CD4-positive, alpha-beta T cell (primary cell): ENCODE measurements around the gene PCDHGC4. TPM values are rescaled to one million over a fixed set of nuclear protein-coding genes. Genes with fewer than 3 reads are reported as not detected.
A peak's percentile ranks its signal among the peaks of the same experiment; 100 is the strongest.

ENCODE experiments used
- ATAC-seq: fragments of 200-7000 bp; cut with Tn5 transposase; one replicate; pipeline ENCODE4 v1.10.0; 2022; ENCODE audit warnings: mild to moderate bottlenecking; ENCODE audit not compliant: poor library complexity
- CTCF ChIA-PET: fragments of 350-600 bp; sonication (Branson Sonifier 250); formaldehyde crosslinking; loops from one replicate; lab custom pipeline; 2021; ENCODE audit warnings: antibody characterized with exemption, inconsistent platforms; lab: Charles Lee
- POLR2A ChIA-PET: fragments of 350-600 bp; sonication (Branson Sonifier 250); formaldehyde crosslinking; loops from one replicate; lab custom pipeline; 2021; ENCODE audit warnings: antibody characterized with exemption, inconsistent platforms; lab: Charles Lee
- DNase-seq, 14 experiments: peaks; one replicate each; pipeline ENCODE4 v3.0.0-alpha.2; 2013 to 2020; ENCODE audit warnings: mixed read lengths in 2 of 14
- H3K27ac ChIP-seq, 2 donors: one replicate each; pipeline versions ENCODE4 v1.5.1 to v1.7.0; 2013; ENCODE audit warnings: low read length in 2 of 2, low read depth in 1 of 2, mild to moderate bottlenecking in 1 of 2
- H3K27me3 ChIP-seq, 2 experiments: 1 replicate in 1 of 2; 2 replicates in 1 of 2; pipeline versions ENCODE4 v1.6.1 to v1.7.0; 2013; ENCODE audit warnings: low read length in 2 of 2, control low read depth in 1 of 2, mild to moderate bottlenecking in 1 of 2, moderate library complexity in 1 of 2; ENCODE audit not compliant: insufficient read depth in 2 of 2, control insufficient read depth in 1 of 2
- H3K36me3 ChIP-seq: one replicate; pipeline ENCODE4 v1.6.1; 2013; ENCODE audit warnings: low read length, control low read depth; ENCODE audit not compliant: insufficient read depth
- H3K4me1 ChIP-seq: one replicate; pipeline ENCODE4 v1.6.1; 2013; ENCODE audit warnings: low read length, control low read depth; ENCODE audit not compliant: insufficient read depth
- H3K4me3 ChIP-seq: one replicate; pipeline ENCODE4 v1.5.1; 2013; ENCODE audit warnings: mild to moderate bottlenecking, low read length, moderate library complexity
- H3K9me3 ChIP-seq, 2 experiments: 1 replicate in 1 of 2; 2 replicates in 1 of 2; pipeline versions ENCODE4 v1.6.1 to v1.7.0; 2013; ENCODE audit warnings: low read length in 2 of 2, mild to moderate bottlenecking in 2 of 2, control low read depth in 1 of 2, moderate library complexity in 1 of 2; ENCODE audit not compliant: control insufficient read depth in 1 of 2, insufficient read depth in 1 of 2
- H3K27ac Mint-ChIP-seq: one replicate; pipeline ENCODE4 v1.8.0; 2020; ENCODE audit warnings: mixed read lengths
- H3K27me3 Mint-ChIP-seq: one replicate; pipeline ENCODE4 v1.8.0; 2021; ENCODE audit warnings: mixed read lengths
- H3K36me3 Mint-ChIP-seq: one replicate; pipeline ENCODE4 v1.8.0; 2021; ENCODE audit warnings: low read depth, mixed read lengths
- H3K4me1 Mint-ChIP-seq: one replicate; pipeline ENCODE4 v1.8.0; 2021; ENCODE audit warnings: low read depth, mixed read lengths
- H3K4me3 Mint-ChIP-seq: one replicate; pipeline ENCODE4 v1.8.0; 2020; ENCODE audit warnings: mild to moderate bottlenecking, mixed read lengths
- H3K9me3 Mint-ChIP-seq: one replicate; pipeline ENCODE4 v1.8.0; 2020; ENCODE audit warnings: mixed read lengths
- intact Hi-C, 2 experiments: fragments of 100-400 bp; cut with DNase I in 1 of 2; cut with micrococcal nuclease in 1 of 2; formaldehyde crosslinking; loops; one replicate each; pipeline versions ENCODE4 v1.15.1 to v1.9.0; 2023 to 2025; cut with DNase I, micrococcal nuclease
- total RNA-seq, 174 experiments: library from RNA in 2 of 174; stranded (reverse) in 2 of 174; gene quantifications; one replicate each; pipeline ENCODE4 v1.2.3 and lab custom pipeline; 2021 to 2026
- TF ChIP-seq, protein P1 (sequence below): fragments of 200-600 bp; IDR thresholded peaks from one replicate; pipeline ENCODE4 v1.8.0; 2022; ENCODE audit warnings: antibody characterized with exemption, mild to moderate bottlenecking

Gene PCDHGC4
- total RNA-seq, 2 experiments from 2014 or later = not detected

DNA sequence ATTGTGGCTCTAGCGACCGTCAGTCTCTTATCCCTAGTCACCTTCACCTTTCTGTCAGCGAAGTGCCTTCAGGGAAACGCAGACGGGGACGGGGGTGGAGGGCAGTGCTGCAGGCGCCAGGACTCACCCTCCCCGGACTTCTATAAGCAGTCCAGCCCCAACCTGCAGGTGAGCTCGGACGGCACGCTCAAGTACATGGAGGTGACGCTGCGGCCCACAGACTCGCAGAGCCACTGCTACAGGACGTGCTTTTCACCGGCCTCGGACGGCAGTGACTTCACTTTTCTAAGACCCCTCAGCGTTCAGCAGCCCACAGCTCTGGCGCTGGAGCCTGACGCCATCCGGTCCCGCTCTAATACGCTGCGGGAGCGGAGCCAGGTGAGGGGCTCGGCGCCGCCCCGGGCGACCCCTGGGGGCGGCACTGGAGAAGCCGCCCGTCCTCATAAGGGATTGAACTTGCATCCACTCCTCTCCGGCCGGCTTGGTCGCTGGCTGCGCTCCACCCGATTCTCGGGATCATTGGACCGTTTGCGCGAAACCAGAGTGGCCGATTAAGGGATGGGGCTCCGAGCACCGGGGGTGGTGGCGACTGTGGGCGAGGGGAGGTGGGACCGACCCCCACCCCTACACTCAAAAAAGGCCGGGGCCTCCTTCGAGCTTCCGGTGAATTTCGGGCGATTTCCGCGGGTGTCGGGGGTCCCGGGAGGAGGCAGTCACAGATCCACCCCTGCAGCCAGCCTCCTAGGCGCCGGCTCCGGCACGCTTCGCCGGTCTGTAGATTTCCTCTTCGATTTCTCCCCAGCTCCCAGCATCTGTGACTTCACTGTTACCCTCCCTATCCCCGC is 6.7 kb downstream of the PCDHGC4 start:
- Histone ChIP-seq H3K36me3 (no peaks in the 10 kb centered on the region), H3K9me3 (peaks cover 0 to 15% of the 10 kb centered on the region in 2 experiments), H3K4me3 (peak overlapping the region; percentile 30), H3K27ac (no peak overlapping the region), H3K27me3 (peaks cover 78 to 98% of the 10 kb centered on the region in 2 experiments), H3K4me1 (peaks cover 27% of the 10 kb centered on the region)
- CTCF ChIA-PET = no interaction called here
- peaks cover 92% of the 10 kb centered on the region for H3K27me3 Mint-ChIP-seq
- H3K36me3 Mint-ChIP-seq = no peaks in the 10 kb centered on the region
- TF ChIP-seq, protein P1, sequence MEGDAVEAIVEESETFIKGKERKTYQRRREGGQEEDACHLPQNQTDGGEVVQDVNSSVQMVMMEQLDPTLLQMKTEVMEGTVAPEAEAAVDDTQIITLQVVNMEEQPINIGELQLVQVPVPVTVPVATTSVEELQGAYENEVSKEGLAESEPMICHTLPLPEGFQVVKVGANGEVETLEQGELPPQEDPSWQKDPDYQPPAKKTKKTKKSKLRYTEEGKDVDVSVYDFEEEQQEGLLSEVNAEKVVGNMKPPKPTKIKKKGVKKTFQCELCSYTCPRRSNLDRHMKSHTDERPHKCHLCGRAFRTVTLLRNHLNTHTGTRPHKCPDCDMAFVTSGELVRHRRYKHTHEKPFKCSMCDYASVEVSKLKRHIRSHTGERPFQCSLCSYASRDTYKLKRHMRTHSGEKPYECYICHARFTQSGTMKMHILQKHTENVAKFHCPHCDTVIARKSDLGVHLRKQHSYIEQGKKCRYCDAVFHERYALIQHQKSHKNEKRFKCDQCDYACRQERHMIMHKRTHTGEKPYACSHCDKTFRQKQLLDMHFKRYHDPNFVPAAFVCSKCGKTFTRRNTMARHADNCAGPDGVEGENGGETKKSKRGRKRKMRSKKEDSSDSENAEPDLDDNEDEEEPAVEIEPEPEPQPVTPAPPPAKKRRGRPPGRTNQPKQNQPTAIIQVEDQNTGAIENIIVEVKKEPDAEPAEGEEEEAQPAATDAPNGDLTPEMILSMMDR = no peak
- no peak overlapping the region for H3K27ac Mint-ChIP-seq
- ATAC-seq (no peak), DNase-seq (no peak)
- no peaks in the 10 kb centered on the region for H3K9me3 Mint-ChIP-seq
- peaks cover 13% of the 10 kb centered on the region for H3K4me1 Mint-ChIP-seq
- POLR2A ChIA-PET = no interaction called here
- peak overlapping the region; percentile 68 for H3K4me3 Mint-ChIP-seq
- intact Hi-C loops = no loop called here

DNA sequence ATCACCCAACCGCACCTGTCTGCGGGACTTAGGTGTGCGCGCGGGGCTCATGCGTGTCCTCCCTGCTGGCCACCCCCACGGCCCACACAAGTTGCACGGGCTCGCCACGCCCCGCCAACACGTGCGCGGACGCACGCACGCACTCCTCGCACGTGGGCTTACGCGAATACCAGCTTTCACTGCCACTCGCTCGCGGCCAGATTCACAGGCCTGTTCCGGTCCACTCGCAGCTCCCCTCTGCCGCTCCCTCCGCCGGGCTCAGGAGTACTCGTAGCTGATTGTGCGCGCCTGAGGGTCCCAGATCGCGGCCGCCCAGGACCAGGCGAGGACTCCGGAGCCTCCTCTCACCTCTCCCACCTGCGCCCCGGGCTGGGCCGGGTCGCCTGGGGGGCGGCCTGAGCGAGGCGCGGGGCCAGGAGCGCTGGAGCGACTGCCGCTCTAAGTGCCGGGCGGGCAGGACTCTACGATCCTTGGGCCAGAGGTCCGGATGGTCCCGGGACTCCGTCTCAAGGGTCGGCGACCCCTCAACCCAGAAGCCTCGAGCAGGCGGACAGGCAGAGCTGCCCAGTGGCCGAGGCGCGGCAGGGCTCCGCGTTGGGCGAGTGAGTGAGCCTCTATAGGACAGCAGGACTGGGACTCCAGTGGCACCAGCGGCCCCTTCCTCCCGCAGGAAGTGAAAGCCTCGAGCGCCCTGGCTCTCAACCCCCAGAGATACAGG is 7.5 kb downstream of the PCDHGC4 start:
- Mint-ChIP-seq H3K27me3 (peaks cover 91% of the 10 kb centered on the region), H3K4me3 (peak overlapping the region; percentile 68)

More for the DNA sequence above, 7.5 kb downstream of the PCDHGC4 start:
- Mint-ChIP-seq H3K9me3 (no peaks in the 10 kb centered on the region), H3K27ac (no peak overlapping the region), H3K4me1 (peaks cover 11% of the 10 kb centered on the region), H3K36me3 (no peaks in the 10 kb centered on the region)
- ChIA-PET POLR2A (no interaction called here), CTCF (interaction anchor here (1.3 kb wide), 1 partner anchor 20 kb away, joined by 3 read pairs; no protein-coding TSS in a partner anchor)
- Histone ChIP-seq H3K27me3 (peaks cover 74 to 93% of the 10 kb centered on the region in 2 experiments), H3K36me3 (no peaks in the 10 kb centered on the region), H3K9me3 (peaks cover 0 to 12% of the 10 kb centered on the region in 2 experiments), H3K4me1 (peaks cover 27% of the 10 kb centered on the region), H3K4me3 (peak overlapping the region; percentile 30), H3K27ac (no peak overlapping the region)
- intact Hi-C loops = no loop called here
- ATAC-seq = peak; percentile 34
- TF ChIP-seq, protein P1 = no peak
- peak in 3 of 14 experiments; percentile 8 to 50 (median 48) for DNase-seq
